HCT116 (cell line): Measurements from ENCODE around the gene RARS2.

Experiments
- CTCF ChIP-seq, 3 experiments: fragments of 200-600 bp in 1 of 3; sonication (generic) in 1 of 3; IDR thresholded peaks in 2 of 3; conservative IDR thresholded peaks in 1 of 3; 2 replicates each; pipeline ENCODE4 v1.5.1; 2012 to 2017; ENCODE audit warnings: low read depth in 2 of 3, low read length in 2 of 3, antibody characterized with exemption in 1 of 3, borderline replicate concordance in 1 of 3, control low read depth in 1 of 3, mild to moderate bottlenecking in 1 of 3, mixed read lengths in 1 of 3, mixed run types in 1 of 3, moderate library complexity in 1 of 3; ENCODE audit not compliant: insufficient read depth in 1 of 3
- ZNF274 ChIP-seq: fragments of 200-500 bp; sonication (Bioruptor generic); IDR thresholded peaks from 2 replicates; pipeline ENCODE4 v1.6.1; 2014; ENCODE audit warnings: mild to moderate bottlenecking, low read depth, low read length, inconsistent platforms

- TF ChIP-seq ZNF274 = no peak
- TF ChIP-seq CTCF (IDR thresholded peaks at IDR 0.05 in 2 of 3, conservative IDR thresholded peaks at IDR 0.05 in 1 of 3; ENCODE audit: borderline replicate concordance in 1 of 3, insufficient read depth in 1 of 3, low read depth in 2 of 3, low read length in 2 of 3) = no peak
These were observed 38.6 kb upstream of the RARS2 start for GRCh38 chr6:87628424-87628823.
